Sigmoid colon (tissue), 7 donors: Measurements from ENCODE around the gene EFCAB8. TPM values are rescaled to one million over a fixed set of nuclear protein-coding genes. Genes with fewer than 3 reads are reported as not detected.

Source experiments
- DNase-seq: peaks from one replicate; pipeline ENCODE4 v3.0.0-alpha.2; 2019
- H3K27ac ChIP-seq, 4 donors: fragments of 200-600 bp; sonication (generic); one replicate each; pipeline ENCODE4 v1.5.1; 2016 to 2019; ENCODE audit warnings: mild to moderate bottlenecking in 1 of 4
- H3K27me3 ChIP-seq, 3 donors: fragments of 200-600 bp; sonication (generic); one replicate each; pipeline ENCODE4 v1.5.1; 2019; ENCODE audit warnings: mild to moderate bottlenecking in 1 of 3
- H3K36me3 ChIP-seq, 4 donors: fragments of 200-600 bp; sonication (generic); one replicate each; pipeline ENCODE4 v1.5.1; 2016 to 2019
- H3K4me1 ChIP-seq, 4 donors: fragments of 200-600 bp; sonication (generic); one replicate each; pipeline ENCODE4 v1.5.1; 2017 to 2019
- H3K4me3 ChIP-seq, 4 donors: fragments of 200-600 bp; sonication (generic); one replicate each; pipeline ENCODE4 v1.5.1; 2017 to 2019; ENCODE audit warnings: mild to moderate bottlenecking in 2 of 4, moderate library complexity in 1 of 4
- H3K9me3 ChIP-seq, 4 donors: fragments of 200-600 bp in 3 of 4; sonication (generic) in 3 of 4; one replicate each; pipeline versions ENCODE4 v1.5.1 to v1.6.1; 2013 to 2019
- EP300 ChIP-seq, 4 donors: sonication (generic); formaldehyde crosslinking; IDR thresholded peaks; one replicate each; pipeline ENCODE4 v1.6.1; 2017; ENCODE audit warnings: antibody characterized with exemption in 4 of 4
- POLR2A ChIP-seq, 2 donors: fragments of 450-650 bp; IDR thresholded peaks; one replicate each; pipeline ENCODE4 v1.6.1; 2016; ENCODE audit warnings: antibody characterized with exemption in 2 of 2, mild to moderate bottlenecking in 2 of 2, moderate library complexity in 2 of 2
- POLR2AphosphoS5 ChIP-seq, 4 donors: sonication (generic); formaldehyde crosslinking; IDR thresholded peaks; one replicate each; pipeline ENCODE4 v1.6.1; 2017; ENCODE audit warnings: antibody characterized with exemption in 4 of 4
- WGBS, 2 donors: extraction: QIAGEN DNeasy Blood & Tissue Kit; methylation state at CpG; one replicate each; pipeline ENCODE4 v1.1.7; 2013; 5-methylcytosine and 5-hydroxymethylcytosine counted together
- intact Hi-C: fragments of 100-400 bp; cut with DNase I; formaldehyde crosslinking; loops from one replicate; pipeline ENCODE4 v1.15.1; 2023
- polyA plus RNA-seq, 3 donors: library from polyadenylated mRNA; stranded (reverse); fragments of 200-250 nt; gene quantifications; one replicate each; pipeline ENCODE4 v1.2.3, GENCODE V29; 2013
- total RNA-seq, 4 donors: library from RNA; depleted of rRNA; stranded (reverse); fragments of >200 nt; gene quantifications; one replicate each; pipeline ENCODE4 v1.1.0, GENCODE V29; 2016
- TF ChIP-seq, protein P1 (sequence below), 4 experiments: fragments of 450-650 bp in 3 of 4; fragments of 200-600 bp in 1 of 4; IDR thresholded peaks; one replicate each; pipeline ENCODE4 v1.5.1; 2016 to 2019; ENCODE audit warnings: antibody characterized with exemption in 4 of 4, mild to moderate bottlenecking in 3 of 4, moderate library complexity in 2 of 4
- donor health status: healthy with polysubstance abuse.
- donor health status: Bipolar disorder and iron deficiency.
- donor health status: healthy.

Gene EFCAB8
- total and polyA plus RNA-seq, 7 donors = 0.06 to 0.83 (median 0.60) TPM; not detected in 3

DNA sequence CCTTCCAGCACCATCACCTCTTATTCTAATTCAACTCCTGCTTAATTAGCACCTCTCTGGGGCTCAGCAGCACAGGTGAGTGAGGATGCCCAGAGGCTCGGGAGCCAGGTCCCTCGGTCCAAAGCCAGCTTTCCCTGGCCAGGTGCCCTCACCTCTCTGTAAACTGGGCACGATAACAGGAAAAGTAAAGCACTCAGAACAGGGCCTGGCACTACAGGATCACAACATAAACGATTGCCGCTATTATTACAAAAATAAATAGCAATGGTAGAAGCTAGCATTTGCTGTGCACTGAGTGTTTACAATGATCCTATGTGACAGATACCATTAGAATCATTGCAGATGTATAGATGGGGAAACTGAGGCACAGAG is 151.4 kb downstream of the EFCAB8 start:
- DNase-seq = no peak
- no peaks in the 10 kb centered on the region for H3K27me3 ChIP-seq
- 77 to 82% methylated on average over 5 of the region's 5 CpGs for WGBS, 2 donors
- H3K4me3 ChIP-seq = no peak overlapping the region
- H3K36me3 ChIP-seq = no peaks in the 10 kb centered on the region
- no peak overlapping the region for H3K27ac ChIP-seq
- no peaks in the 10 kb centered on the region for H3K4me1 ChIP-seq
- H3K9me3 ChIP-seq = no peaks in the 10 kb centered on the region
- intact Hi-C loops = no loop called here
- no peak for TF ChIP-seq EP300 (IDR thresholded peaks at IDR 0.05)
- TF ChIP-seq POLR2AphosphoS5 (IDR thresholded peaks at IDR 0.05) = no peak
- TF ChIP-seq, protein P1, sequence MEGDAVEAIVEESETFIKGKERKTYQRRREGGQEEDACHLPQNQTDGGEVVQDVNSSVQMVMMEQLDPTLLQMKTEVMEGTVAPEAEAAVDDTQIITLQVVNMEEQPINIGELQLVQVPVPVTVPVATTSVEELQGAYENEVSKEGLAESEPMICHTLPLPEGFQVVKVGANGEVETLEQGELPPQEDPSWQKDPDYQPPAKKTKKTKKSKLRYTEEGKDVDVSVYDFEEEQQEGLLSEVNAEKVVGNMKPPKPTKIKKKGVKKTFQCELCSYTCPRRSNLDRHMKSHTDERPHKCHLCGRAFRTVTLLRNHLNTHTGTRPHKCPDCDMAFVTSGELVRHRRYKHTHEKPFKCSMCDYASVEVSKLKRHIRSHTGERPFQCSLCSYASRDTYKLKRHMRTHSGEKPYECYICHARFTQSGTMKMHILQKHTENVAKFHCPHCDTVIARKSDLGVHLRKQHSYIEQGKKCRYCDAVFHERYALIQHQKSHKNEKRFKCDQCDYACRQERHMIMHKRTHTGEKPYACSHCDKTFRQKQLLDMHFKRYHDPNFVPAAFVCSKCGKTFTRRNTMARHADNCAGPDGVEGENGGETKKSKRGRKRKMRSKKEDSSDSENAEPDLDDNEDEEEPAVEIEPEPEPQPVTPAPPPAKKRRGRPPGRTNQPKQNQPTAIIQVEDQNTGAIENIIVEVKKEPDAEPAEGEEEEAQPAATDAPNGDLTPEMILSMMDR (IDR thresholded peaks at IDR 0.05) = no peak
- TF ChIP-seq POLR2A (IDR thresholded peaks at IDR 0.05) = no peak

DNA sequence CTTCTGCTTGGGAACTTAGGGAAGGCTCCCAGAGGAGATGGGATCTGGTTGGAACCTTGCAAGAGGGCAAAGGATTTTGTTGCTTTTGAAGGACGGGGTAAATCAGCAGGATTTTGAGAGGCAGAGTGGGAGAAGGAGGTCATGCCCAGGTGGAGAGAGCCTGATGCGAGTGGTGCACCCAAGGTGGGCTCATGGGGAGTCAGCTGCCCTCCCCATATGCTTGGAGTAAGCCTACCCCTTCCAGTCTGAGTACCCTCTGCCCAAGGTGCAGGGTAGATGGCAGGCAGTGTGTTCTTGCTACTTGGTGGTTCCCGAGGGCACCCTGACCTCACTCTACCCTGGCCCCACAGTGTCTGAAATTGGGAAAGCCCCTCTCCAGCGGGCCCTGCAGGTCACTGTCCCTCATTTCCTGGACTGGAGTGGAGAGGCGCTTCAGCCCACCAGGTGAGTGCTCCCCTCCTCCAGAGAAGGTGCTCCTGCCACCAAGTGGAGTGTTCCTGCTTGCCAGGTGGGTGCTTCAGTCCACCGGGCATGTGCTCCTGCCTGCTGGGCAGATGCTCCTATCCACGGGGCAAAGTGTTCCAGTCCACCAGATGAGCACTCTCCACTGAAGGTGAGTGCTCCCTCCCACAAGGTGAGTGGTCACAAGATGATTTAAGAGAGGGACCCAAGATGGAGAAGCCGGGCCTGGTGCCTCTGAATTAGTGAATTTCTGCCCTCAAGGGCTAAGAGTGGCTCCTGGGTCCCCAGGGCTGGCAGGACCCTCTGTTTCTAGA is 152.1 kb downstream of the EFCAB8 start:
- Histone ChIP-seq H3K36me3 (no peaks in the 10 kb centered on the region), H3K4me3 (no peak overlapping the region), H3K27me3 (no peaks in the 10 kb centered on the region), H3K4me1 (no peaks in the 10 kb centered on the region), H3K27ac (no peak overlapping the region), H3K9me3 (no peaks in the 10 kb centered on the region)
- DNase-seq = no peak
- TF ChIP-seq POLR2A (IDR thresholded peaks at IDR 0.05) = no peak
- no peak for TF ChIP-seq EP300 (IDR thresholded peaks at IDR 0.05)
- no peak for TF ChIP-seq POLR2AphosphoS5 (IDR thresholded peaks at IDR 0.05)
- TF ChIP-seq, protein P1 (IDR thresholded peaks at IDR 0.05) = no peak
- intact Hi-C loops = no loop called here
- 68 to 90% methylated on average over 8 of the region's 8 CpGs for WGBS, 2 donors

Other genes with a start within 250 kb of the EFCAB8 start
- under 1 TPM in 1 of 4 donors, not detected in 3; 0.28 TPM for gene C20orf203, start 185.0 kb upstream of the EFCAB8 start, total RNA-seq
- gene C20orf203, start 185.0 kb upstream of the EFCAB8 start, polyA plus RNA-seq = under 1 TPM in 1 of 3 donors, not detected in 2; 0.03 TPM
- 10 to 100 TPM; 26.3 to 45.1 (median 35.2) TPM for gene COMMD7, start 115.5 kb upstream of the EFCAB8 start, total RNA-seq
- 10 to 100 TPM; 45.6 to 68.0 (median 46.8) TPM for gene COMMD7, start 115.5 kb upstream of the EFCAB8 start, polyA plus RNA-seq
- gene DNMT3B, start 96.5 kb upstream of the EFCAB8 start, total RNA-seq = 1 to 10 TPM in 1 of 4 donors, under 1 TPM in 3; 0.36 to 1.7 (median 0.60) TPM
- gene DNMT3B, start 96.5 kb upstream of the EFCAB8 start, polyA plus RNA-seq = under 1 TPM in 2 of 3 donors, not detected in 1; 0.46 to 0.85 TPM
- 100 to 1,000 TPM in 3 of 4 donors, 10 to 100 TPM in 1; 94.7 to 146 (median 131) TPM for gene MAPRE1, start 39.0 kb upstream of the EFCAB8 start, total RNA-seq
- 10 to 100 TPM; 56.8 to 72.4 (median 57.7) TPM for gene MAPRE1, start 39.0 kb upstream of the EFCAB8 start, polyA plus RNA-seq
- gene SUN5, start 145.5 kb downstream of the EFCAB8 start, total RNA-seq = not detected
- not detected for gene SUN5, start 145.5 kb downstream of the EFCAB8 start, polyA plus RNA-seq
- gene BPIFB2, start 148.8 kb downstream of the EFCAB8 start, total RNA-seq = not detected
- gene BPIFB2, start 148.8 kb downstream of the EFCAB8 start, polyA plus RNA-seq = not detected
- gene BPIFB6, start 172.7 kb downstream of the EFCAB8 start, total RNA-seq = not detected
- not detected for gene BPIFB6, start 172.7 kb downstream of the EFCAB8 start, polyA plus RNA-seq
- gene BPIFB3, start 195.0 kb downstream of the EFCAB8 start, total RNA-seq = not detected
- gene BPIFB3, start 195.0 kb downstream of the EFCAB8 start, polyA plus RNA-seq = not detected
- gene BPIFB4, start 220.7 kb downstream of the EFCAB8 start, total RNA-seq = not detected
- not detected for gene BPIFB4, start 220.7 kb downstream of the EFCAB8 start, polyA plus RNA-seq